Loucy (cell line): ENCODE results near the gene ZNF74.

Experiments
- H2AFZ ChIP-seq: fragments of 200-600 bp; sonication (generic); 2 replicates; pipeline ENCODE4 v1.6.0; 2016; ENCODE audit warnings: antibody characterized with exemption, mild to moderate bottlenecking, low read length, moderate library complexity
- H3F3A ChIP-seq: fragments of 200-600 bp; 2 replicates; pipeline ENCODE4 v1.6.0; 2016; ENCODE audit warnings: antibody characterized with exemption, low read depth, mild to moderate bottlenecking
- H3K27me3 ChIP-seq: fragments of 200-600 bp; sonication (generic); 2 replicates; pipeline ENCODE4 v1.6.1; 2014; ENCODE audit warnings: low read length, mild to moderate bottlenecking; ENCODE audit not compliant: insufficient read depth, poor library complexity, severe bottlenecking
- H3K36me3 ChIP-seq: fragments of 200-600 bp; sonication (generic); 2 replicates; pipeline ENCODE4 v1.6.1; 2016; ENCODE audit warnings: low read length; ENCODE audit not compliant: insufficient read depth
- H3K4me1 ChIP-seq: fragments of 200-600 bp; sonication (generic); 2 replicates; pipeline ENCODE4 v1.5.1; 2014; ENCODE audit warnings: low read length, mild to moderate bottlenecking; ENCODE audit not compliant: insufficient read depth, poor library complexity, severe bottlenecking
- H3K4me2 ChIP-seq: fragments of 200-600 bp; sonication (generic); 2 replicates; pipeline ENCODE4 v1.6.0; 2014; ENCODE audit warnings: antibody characterized with exemption, low read length, low read depth, mild to moderate bottlenecking; ENCODE audit not compliant: poor library complexity, severe bottlenecking
- H3K4me3 ChIP-seq: fragments of 200-600 bp; sonication (generic); 2 replicates; pipeline ENCODE4 v1.5.1; 2014; ENCODE audit warnings: low read length, mild to moderate bottlenecking, mixed read lengths; ENCODE audit not compliant: poor library complexity, severe bottlenecking
- H3K79me2 ChIP-seq: fragments of 200-600 bp; sonication (generic); 2 replicates; pipeline ENCODE4 v1.6.1; 2014; ENCODE audit warnings: low read length; ENCODE audit not compliant: insufficient read depth
- H3K9ac ChIP-seq: fragments of 200-600 bp; sonication (generic); 2 replicates; pipeline ENCODE4 v1.6.0; 2014; ENCODE audit warnings: mild to moderate bottlenecking, low read depth, low read length, moderate library complexity; ENCODE audit not compliant: poor library complexity, severe bottlenecking
- H3K9me2 ChIP-seq: fragments of 200-600 bp; sonication (generic); replicated peaks from 2 replicates; pipeline ENCODE4 v1.6.1; 2016; ENCODE audit warnings: low read depth, low read length, mixed read lengths
- H3K9me3 ChIP-seq: fragments of 200-600 bp; sonication (generic); 2 replicates; pipeline ENCODE4 v1.6.1; 2014; ENCODE audit warnings: mild to moderate bottlenecking, antibody characterized with exemption, low read length, low read depth; ENCODE audit not compliant: insufficient read depth
- H4K20me1 ChIP-seq: fragments of 200-600 bp; sonication (generic); 2 replicates; pipeline ENCODE4 v1.6.0; 2014; ENCODE audit warnings: antibody characterized with exemption, low read length, mild to moderate bottlenecking; ENCODE audit not compliant: insufficient read depth, poor library complexity, severe bottlenecking
- CTCF ChIP-seq: fragments of 200-600 bp; sonication (generic); conservative IDR thresholded peaks from 2 replicates; pipeline ENCODE4 v1.5.1; 2014; ENCODE audit warnings: mild to moderate bottlenecking, antibody characterized with exemption, low read length
- EZH2phosphoT487 ChIP-seq: fragments of 200-600 bp; IDR thresholded peaks from 2 replicates; pipeline ENCODE4 v1.6.1; 2018; ENCODE audit warnings: antibody characterized with exemption, mild to moderate bottlenecking, moderate library complexity, borderline replicate concordance

ZNF74 gene

GRCh38 chr22:20439928-20440575 is 46.1 kb downstream of the ZNF74 start:
- H3K9ac ChIP-seq: no peak overlapping the region
- H3K9me2 ChIP-seq: no peaks in the 10 kb centered on the region
- H3K4me1 ChIP-seq: no peaks in the 10 kb centered on the region
- no peaks in the 10 kb centered on the region for H3K9me3 ChIP-seq
- H4K20me1 ChIP-seq: no peaks in the 10 kb centered on the region
- H2AFZ ChIP-seq: no peak overlapping the region
- no peaks in the 10 kb centered on the region for H3F3A ChIP-seq
- H3K4me2 ChIP-seq: no peak overlapping the region
- H3K79me2 ChIP-seq: no peaks in the 10 kb centered on the region
- TF ChIP-seq EZH2phosphoT487: no peak
- TF ChIP-seq CTCF: no peak
- H3K4me3 ChIP-seq: no peak overlapping the region
- no peaks in the 10 kb centered on the region for H3K27me3 ChIP-seq
- no peaks in the 10 kb centered on the region; the same call in 1 of the 2 replicates for H3K36me3 ChIP-seq

- H3K27me3 ChIP-seq: no peaks in the 10 kb centered on the region
- no peaks in the 10 kb centered on the region for H3F3A ChIP-seq
- no peaks in the 10 kb centered on the region for H4K20me1 ChIP-seq
- H3K4me3 ChIP-seq: no peak overlapping the region
- H3K4me1 ChIP-seq: no peaks in the 10 kb centered on the region
- H3K9me2 ChIP-seq: no peaks in the 10 kb centered on the region
- H3K79me2 ChIP-seq: no peaks in the 10 kb centered on the region
- H3K9ac ChIP-seq: no peak overlapping the region
- H2AFZ ChIP-seq: no peak overlapping the region
- no peak for TF ChIP-seq EZH2phosphoT487
- no peaks in the 10 kb centered on the region for H3K9me3 ChIP-seq
- H3K4me2 ChIP-seq: no peak overlapping the region
- H3K36me3 ChIP-seq: no peaks in the 10 kb centered on the region; the same call in 1 of the 2 replicates
Observed at GRCh38 chr22:20440637-20441591, 47.0 kb downstream of the ZNF74 start.

GRCh38 chr22:20441631-20442484 is 47.9 kb downstream of the ZNF74 start:
- TF ChIP-seq EZH2phosphoT487: no peak
- no peak for TF ChIP-seq CTCF
- Histone ChIP-seq H3K36me3 (no peaks in the 10 kb centered on the region; the same call in 1 of the 2 replicates), H3K27me3 (no peaks in the 10 kb centered on the region)

More at GRCh38 chr22:20441631-20442484, 47.9 kb downstream of the ZNF74 start:
- H3F3A ChIP-seq: no peaks in the 10 kb centered on the region
- H4K20me1 ChIP-seq: no peaks in the 10 kb centered on the region
- H3K9me3 ChIP-seq: no peaks in the 10 kb centered on the region
- no peak overlapping the region for H3K4me2 ChIP-seq
- H2AFZ ChIP-seq: no peak overlapping the region
- H3K9ac ChIP-seq: no peak overlapping the region
- H3K79me2 ChIP-seq: no peaks in the 10 kb centered on the region
- no peak overlapping the region for H3K4me3 ChIP-seq
- no peaks in the 10 kb centered on the region for H3K9me2 ChIP-seq
- no peaks in the 10 kb centered on the region for H3K4me1 ChIP-seq
